ENCODE measurements around the gene MBNL1.

DNA sequence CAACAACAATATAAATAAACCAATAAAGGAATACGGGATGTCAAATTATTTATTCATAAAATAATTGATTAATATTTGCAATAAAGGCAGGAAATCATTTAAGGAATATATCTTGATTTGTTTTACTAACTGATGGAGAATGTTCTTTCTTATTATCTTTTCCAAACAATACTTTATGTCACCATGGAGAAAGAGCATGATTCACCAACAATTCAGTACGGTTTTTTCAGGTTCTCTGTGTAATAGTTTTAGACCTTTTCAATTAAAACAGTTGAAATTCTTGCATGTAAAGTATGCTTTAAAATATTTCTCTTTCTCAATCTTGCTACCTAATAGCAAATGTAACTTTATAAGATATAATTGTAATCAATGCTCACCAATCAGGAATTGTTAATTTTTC lies 41.7 kb upstream of the MBNL1 start:
- TF ChIP-seq, protein P1, sequence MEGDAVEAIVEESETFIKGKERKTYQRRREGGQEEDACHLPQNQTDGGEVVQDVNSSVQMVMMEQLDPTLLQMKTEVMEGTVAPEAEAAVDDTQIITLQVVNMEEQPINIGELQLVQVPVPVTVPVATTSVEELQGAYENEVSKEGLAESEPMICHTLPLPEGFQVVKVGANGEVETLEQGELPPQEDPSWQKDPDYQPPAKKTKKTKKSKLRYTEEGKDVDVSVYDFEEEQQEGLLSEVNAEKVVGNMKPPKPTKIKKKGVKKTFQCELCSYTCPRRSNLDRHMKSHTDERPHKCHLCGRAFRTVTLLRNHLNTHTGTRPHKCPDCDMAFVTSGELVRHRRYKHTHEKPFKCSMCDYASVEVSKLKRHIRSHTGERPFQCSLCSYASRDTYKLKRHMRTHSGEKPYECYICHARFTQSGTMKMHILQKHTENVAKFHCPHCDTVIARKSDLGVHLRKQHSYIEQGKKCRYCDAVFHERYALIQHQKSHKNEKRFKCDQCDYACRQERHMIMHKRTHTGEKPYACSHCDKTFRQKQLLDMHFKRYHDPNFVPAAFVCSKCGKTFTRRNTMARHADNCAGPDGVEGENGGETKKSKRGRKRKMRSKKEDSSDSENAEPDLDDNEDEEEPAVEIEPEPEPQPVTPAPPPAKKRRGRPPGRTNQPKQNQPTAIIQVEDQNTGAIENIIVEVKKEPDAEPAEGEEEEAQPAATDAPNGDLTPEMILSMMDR (IDR thresholded peaks at IDR 0.05) = no peak
- no peak for TF ChIP-seq POLR2A (IDR thresholded peaks at IDR 0.05)
